Activated CD4-positive, alpha-beta memory T cell treated with anti-CD3 and anti-CD28 coated beads for 36 hours (primary cell): Measurements from ENCODE around the gene UACA. TPM values are rescaled to one million over a fixed set of nuclear protein-coding genes. Genes with fewer than 3 reads are reported as not detected.

ENCODE experiments used
- CTCF ChIA-PET: fragments of 350-600 bp; sonication (Branson Sonifier 250); formaldehyde crosslinking; loops from one replicate; lab custom pipeline; 2021; ENCODE audit warnings: antibody characterized with exemption, inconsistent platforms; lab: Charles Lee
- POLR2A ChIA-PET: fragments of 350-600 bp; sonication (Branson Sonifier 250); formaldehyde crosslinking; loops from one replicate; lab custom pipeline; 2021; ENCODE audit warnings: antibody characterized with exemption; lab: Charles Lee
- DNase-seq: peaks from one replicate; pipeline ENCODE4 v3.0.0-alpha.2; 2020
- H3K27ac Mint-ChIP-seq: one replicate; pipeline ENCODE4 v1.8.0; 2021; ENCODE audit warnings: mixed read lengths
- H3K27me3 Mint-ChIP-seq: one replicate; pipeline ENCODE4 v1.8.0; 2021; ENCODE audit warnings: mixed read lengths
- H3K36me3 Mint-ChIP-seq: one replicate; pipeline ENCODE4 v1.8.0; 2021; ENCODE audit warnings: mixed read lengths
- H3K4me1 Mint-ChIP-seq: one replicate; pipeline ENCODE4 v1.8.0; 2021; ENCODE audit warnings: low read depth, mixed read lengths
- H3K4me3 Mint-ChIP-seq: one replicate; pipeline ENCODE4 v1.8.0; 2021; ENCODE audit warnings: mild to moderate bottlenecking, mixed read lengths
- H3K9me3 Mint-ChIP-seq: one replicate; pipeline ENCODE4 v1.8.0; 2021; ENCODE audit warnings: mixed read lengths
- intact Hi-C: fragments of 100-400 bp; cut with micrococcal nuclease; formaldehyde crosslinking; loops from one replicate; pipeline ENCODE4 v1.15.1; 2023
- total RNA-seq, 2 experiments: library from RNA; stranded (reverse); gene quantifications; one replicate each; pipeline ENCODE4 v1.2.3, GENCODE V29; 2021

UACA gene
- total RNA-seq, 2 experiments from 2014 or later: 3.8 to 4.1 TPM

- no peak overlapping the region for H3K4me3 Mint-ChIP-seq
- no peaks in the 10 kb centered on the region for H3K4me1 Mint-ChIP-seq
- H3K9me3 Mint-ChIP-seq: no peaks in the 10 kb centered on the region
- no peak for DNase-seq
- H3K27me3 Mint-ChIP-seq: peaks cover 6% of the 10 kb centered on the region
- POLR2A ChIA-PET: no interaction called here
- CTCF ChIA-PET: no interaction called here
- H3K36me3 Mint-ChIP-seq: no peaks in the 10 kb centered on the region
- intact Hi-C loops: no loop called here
- H3K27ac Mint-ChIP-seq: no peak overlapping the region
Observed at GRCh38 chr15:70646169-70646568, 117.2 kb downstream of the UACA start.

- H3K27ac Mint-ChIP-seq: no peak overlapping the region
- no peak overlapping the region for H3K4me3 Mint-ChIP-seq
- DNase-seq: no peak
- H3K36me3 Mint-ChIP-seq: no peaks in the 10 kb centered on the region
- intact Hi-C loops: no loop called here
- POLR2A ChIA-PET: no interaction called here
- no peaks in the 10 kb centered on the region for H3K9me3 Mint-ChIP-seq
- H3K4me1 Mint-ChIP-seq: no peaks in the 10 kb centered on the region
- H3K27me3 Mint-ChIP-seq: peaks cover 3% of the 10 kb centered on the region
- CTCF ChIA-PET: interaction anchor here (0.6 kb wide), 1 partner anchor 131 kb away, joined by 3 read pairs; no protein-coding TSS in a partner anchor
Observed at GRCh38 chr15:70643783-70644125, 119.6 kb downstream of the UACA start.

- intact Hi-C loops: no loop called here
- Mint-ChIP-seq H3K4me1 (no peaks in the 10 kb centered on the region), H3K9me3 (no peaks in the 10 kb centered on the region), H3K27ac (no peak overlapping the region), H3K36me3 (no peaks in the 10 kb centered on the region), H3K27me3 (peaks cover 3% of the 10 kb centered on the region), H3K4me3 (no peak overlapping the region)
- ChIA-PET CTCF (interaction anchor here (0.6 kb wide), 1 partner anchor 130 kb away, joined by 3 read pairs; no protein-coding TSS in a partner anchor), POLR2A (no interaction called here)
- no peak for DNase-seq
Observed at GRCh38 chr15:70643106-70643782, 120.1 kb downstream of the UACA start.

GRCh38 chr15:70636540-70637165, 126.7 kb downstream of the UACA start:
- no peak overlapping the region for H3K27ac Mint-ChIP-seq
- H3K36me3 Mint-ChIP-seq: no peaks in the 10 kb centered on the region
- CTCF ChIA-PET: no interaction called here
- intact Hi-C loops: no loop called here
- H3K4me3 Mint-ChIP-seq: no peak overlapping the region
- no peaks in the 10 kb centered on the region for H3K9me3 Mint-ChIP-seq
- POLR2A ChIA-PET: no interaction called here
- H3K27me3 Mint-ChIP-seq: peaks cover 15% of the 10 kb centered on the region
- peaks cover 3% of the 10 kb centered on the region for H3K4me1 Mint-ChIP-seq
- DNase-seq: no peak

- DNase-seq: no peak
- Mint-ChIP-seq H3K9me3 (no peaks in the 10 kb centered on the region), H3K27ac (no peak overlapping the region), H3K4me1 (peaks cover 3% of the 10 kb centered on the region), H3K36me3 (no peaks in the 10 kb centered on the region), H3K27me3 (peaks cover 15% of the 10 kb centered on the region), H3K4me3 (no peak overlapping the region)
- CTCF ChIA-PET: no interaction called here
- POLR2A ChIA-PET: no interaction called here
- intact Hi-C loops: no loop called here
Observed at GRCh38 chr15:70635895-70636294, 127.5 kb downstream of the UACA start.

GRCh38 chr15:70633991-70634390, 129.4 kb downstream of the UACA start:
- peaks cover 3% of the 10 kb centered on the region for H3K4me1 Mint-ChIP-seq
- H3K9me3 Mint-ChIP-seq: no peaks in the 10 kb centered on the region
- peaks cover 19% of the 10 kb centered on the region for H3K27me3 Mint-ChIP-seq
- ChIA-PET CTCF (no interaction called here), POLR2A (no interaction called here)
- no peaks in the 10 kb centered on the region for H3K36me3 Mint-ChIP-seq
- H3K4me3 Mint-ChIP-seq: no peak overlapping the region
- intact Hi-C loops: no loop called here
- no peak for DNase-seq
- no peak overlapping the region for H3K27ac Mint-ChIP-seq

GRCh38 chr15:70633103-70633831, 130.1 kb downstream of the UACA start:
- ChIA-PET CTCF (no interaction called here), POLR2A (no interaction called here)
- Mint-ChIP-seq H3K27ac (no peak overlapping the region), H3K27me3 (peaks cover 22% of the 10 kb centered on the region), H3K4me1 (peaks cover 3% of the 10 kb centered on the region), H3K9me3 (no peaks in the 10 kb centered on the region), H3K36me3 (no peaks in the 10 kb centered on the region), H3K4me3 (no peak overlapping the region)
- DNase-seq: no peak
- intact Hi-C loops: no loop called here

- Mint-ChIP-seq H3K36me3 (no peaks in the 10 kb centered on the region), H3K27me3 (peaks cover 22% of the 10 kb centered on the region), H3K4me3 (no peak overlapping the region), H3K4me1 (peaks cover 3% of the 10 kb centered on the region), H3K27ac (no peak overlapping the region), H3K9me3 (no peaks in the 10 kb centered on the region)
- no peak for DNase-seq
- ChIA-PET POLR2A (no interaction called here), CTCF (no interaction called here)
- intact Hi-C loops: no loop called here
Observed at GRCh38 chr15:70632491-70633102, 130.8 kb downstream of the UACA start.

GRCh38 chr15:70632079-70632478, 131.3 kb downstream of the UACA start:
- intact Hi-C loops: no loop called here
- Mint-ChIP-seq H3K27ac (no peak overlapping the region), H3K27me3 (peaks cover 22% of the 10 kb centered on the region), H3K9me3 (no peaks in the 10 kb centered on the region), H3K4me1 (peaks cover 3% of the 10 kb centered on the region), H3K4me3 (no peak overlapping the region), H3K36me3 (no peaks in the 10 kb centered on the region)
- CTCF ChIA-PET: no interaction called here
- DNase-seq: no peak
- POLR2A ChIA-PET: interaction anchor here (0.5 kb wide), 1 partner anchor 92 kb away, joined by 3 read pairs; no protein-coding TSS in a partner anchor

- Mint-ChIP-seq H3K27ac (no peak overlapping the region), H3K36me3 (peaks cover under 1% of the 10 kb centered on the region), H3K27me3 (peaks cover 22% of the 10 kb centered on the region), H3K4me1 (peaks cover 3% of the 10 kb centered on the region), H3K4me3 (no peak overlapping the region), H3K9me3 (no peaks in the 10 kb centered on the region)
- no peak for DNase-seq
- ChIA-PET CTCF (no interaction called here), POLR2A (no interaction called here)
- intact Hi-C loops: no loop called here
Observed at GRCh38 chr15:70629735-70630273, 133.6 kb downstream of the UACA start.

- no peak overlapping the region for H3K27ac Mint-ChIP-seq
- POLR2A ChIA-PET: no interaction called here
- peaks cover 3% of the 10 kb centered on the region for H3K4me1 Mint-ChIP-seq
- intact Hi-C loops: no loop called here
- peaks cover 3% of the 10 kb centered on the region for H3K36me3 Mint-ChIP-seq
- CTCF ChIA-PET: no interaction called here
- no peak overlapping the region for H3K4me3 Mint-ChIP-seq
- H3K9me3 Mint-ChIP-seq: peaks cover 3% of the 10 kb centered on the region
- no peak for DNase-seq
- peaks cover 24% of the 10 kb centered on the region for H3K27me3 Mint-ChIP-seq
Observed at GRCh38 chr15:70628549-70628896, 134.8 kb downstream of the UACA start.
